GM21526 (cell line): ENCODE results near the gene TMEM17.

ENCODE experiments used
- ATAC-seq: cut with Tn5 transposase; IDR thresholded peaks from one replicate; pipeline ENCODE4 v1.9.1; 2021; ENCODE audit warnings: moderate library complexity; ENCODE audit not compliant: unreplicated experiment, low FRiP score

The TMEM17 gene

DNA sequence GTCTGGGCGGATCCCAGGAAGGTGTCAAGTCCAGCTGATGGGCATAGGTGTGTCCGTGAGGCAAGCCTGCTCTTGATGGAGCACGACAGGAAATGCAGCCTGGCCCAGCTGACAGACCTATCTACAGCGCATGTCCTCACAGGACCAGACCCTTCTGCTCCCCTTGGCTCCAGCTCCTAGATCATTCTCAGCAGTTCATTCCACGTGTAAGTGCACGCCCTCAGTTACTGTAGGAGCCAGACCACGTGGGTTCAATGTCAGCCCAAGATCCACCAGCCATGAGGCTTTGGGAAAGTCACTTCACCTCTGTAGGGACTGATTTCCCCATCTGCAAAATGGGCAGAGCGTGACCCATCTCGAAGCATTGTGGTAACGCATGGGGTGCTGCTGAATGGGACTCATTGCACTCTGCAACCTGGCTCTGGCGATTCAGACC is 47.8 kb downstream of the TMEM17 start:
- no peak for ATAC-seq

DNA sequence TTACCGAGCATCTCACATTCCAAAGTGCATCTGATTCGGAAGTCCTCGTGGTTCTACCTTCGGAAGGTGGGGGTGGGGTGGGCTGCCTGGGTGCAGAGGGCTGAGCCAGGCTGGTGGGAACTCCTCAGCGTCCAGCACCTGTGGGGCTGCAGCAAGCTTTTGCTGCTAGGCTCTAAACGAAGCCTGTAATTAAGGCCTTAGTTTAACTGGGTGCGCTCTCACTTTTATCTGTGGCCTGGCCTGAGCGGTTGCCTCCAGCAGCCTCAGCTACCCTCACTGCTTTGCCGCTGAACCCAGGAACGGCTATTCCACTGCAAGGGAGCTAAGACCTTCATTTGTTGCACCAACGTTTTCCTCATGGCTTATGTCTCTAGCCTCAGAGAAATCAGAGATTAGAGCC is 48.4 kb downstream of the TMEM17 start:
- ATAC-seq: no peak

DNA sequence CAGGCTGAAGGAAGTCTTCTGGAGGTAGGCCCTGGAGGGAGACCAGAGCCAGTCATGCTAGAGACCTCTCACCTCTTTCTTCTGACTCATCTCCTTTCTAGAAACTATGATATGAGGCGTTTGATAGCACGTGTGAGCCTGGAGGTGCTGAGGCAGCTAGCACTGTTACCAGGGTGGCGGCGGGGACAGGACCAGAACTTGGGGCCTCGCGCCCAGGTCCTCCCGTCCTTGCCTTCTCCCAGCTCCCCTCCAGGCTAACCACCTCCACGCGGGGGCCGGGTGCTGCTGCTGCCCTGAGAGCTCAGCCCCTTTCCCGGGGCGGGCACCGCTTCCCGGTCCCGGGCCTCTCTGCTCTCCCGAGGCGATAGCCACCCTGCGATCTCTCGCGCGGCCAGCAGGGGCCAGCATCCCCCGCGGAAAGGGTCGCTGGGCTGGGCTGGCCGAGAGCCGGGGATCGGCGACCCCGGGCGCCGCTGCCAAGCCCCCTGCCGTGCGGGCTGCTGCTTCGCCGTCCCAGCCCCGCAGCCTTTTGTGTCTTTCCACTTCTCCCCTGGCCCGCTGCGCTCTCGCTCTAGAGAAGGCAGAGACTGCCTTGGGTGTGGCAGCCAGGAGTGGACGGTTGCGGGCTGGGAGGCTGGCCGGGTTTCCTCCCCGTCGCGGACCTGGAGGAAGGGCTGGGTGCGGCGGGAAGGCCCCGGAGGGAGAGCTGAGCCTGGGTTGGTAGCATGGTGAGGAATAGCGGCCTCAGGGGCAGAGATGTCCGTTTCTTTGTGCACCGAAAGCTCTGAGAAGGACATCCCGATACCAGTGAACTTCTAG is 49.1 kb downstream of the TMEM17 start:
- peak; percentile 92 for ATAC-seq

DNA sequence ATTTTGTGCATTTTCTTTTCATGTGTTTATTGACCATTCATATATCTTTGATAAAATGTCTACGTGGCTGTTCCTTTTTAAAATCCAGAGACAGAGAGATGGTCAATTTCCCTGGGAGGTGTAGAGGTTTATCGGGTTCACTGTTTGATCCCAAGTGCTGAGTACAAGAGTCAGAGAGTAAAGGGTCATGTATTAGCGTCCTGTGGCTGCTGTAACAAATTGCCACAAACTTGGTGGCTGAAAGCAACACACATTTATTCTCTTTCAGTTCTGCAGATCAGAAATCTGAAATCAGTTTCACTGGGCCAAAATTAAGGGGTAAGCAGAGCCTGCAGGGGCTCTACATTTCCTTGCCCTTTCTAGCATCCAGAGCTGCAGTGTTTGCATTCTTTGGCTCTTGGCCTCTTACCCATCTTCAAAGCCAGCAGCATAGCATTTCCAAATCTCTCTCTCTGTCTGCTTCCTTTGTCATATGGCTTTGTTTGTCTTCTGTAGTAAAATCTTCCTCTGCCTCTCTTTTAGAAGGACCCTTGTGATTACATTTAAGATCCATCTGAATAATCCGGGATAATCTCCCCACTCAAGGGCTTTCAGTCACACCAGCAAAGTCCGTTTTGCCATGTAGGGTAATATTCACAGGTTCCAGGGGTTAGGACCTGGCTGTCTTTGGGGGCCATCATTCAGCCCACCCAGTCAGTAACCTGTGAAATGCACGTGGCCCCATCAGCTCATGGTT is 49.9 kb downstream of the TMEM17 start:
- ATAC-seq: no peak

DNA sequence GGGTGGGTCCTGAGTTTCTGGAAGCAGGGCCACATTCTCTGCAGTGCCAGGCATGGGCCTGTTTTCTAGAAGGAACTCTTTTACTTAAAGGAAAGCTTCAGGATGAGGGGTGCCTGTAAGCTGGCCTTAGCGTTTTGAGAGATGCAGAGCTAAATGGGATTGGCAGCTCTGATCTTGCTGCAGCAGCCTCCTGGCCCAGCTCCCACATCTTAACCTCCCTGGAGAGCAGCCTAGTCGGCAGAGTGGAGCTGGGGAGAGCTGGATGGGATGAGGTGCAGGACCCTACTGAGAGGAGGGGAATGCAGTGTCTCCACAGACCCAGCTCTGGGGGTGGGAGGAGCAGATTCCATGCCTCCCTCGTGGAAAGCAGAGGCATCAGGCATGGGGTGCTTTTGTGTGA is 52.0 kb downstream of the TMEM17 start:
- no peak for ATAC-seq

DNA sequence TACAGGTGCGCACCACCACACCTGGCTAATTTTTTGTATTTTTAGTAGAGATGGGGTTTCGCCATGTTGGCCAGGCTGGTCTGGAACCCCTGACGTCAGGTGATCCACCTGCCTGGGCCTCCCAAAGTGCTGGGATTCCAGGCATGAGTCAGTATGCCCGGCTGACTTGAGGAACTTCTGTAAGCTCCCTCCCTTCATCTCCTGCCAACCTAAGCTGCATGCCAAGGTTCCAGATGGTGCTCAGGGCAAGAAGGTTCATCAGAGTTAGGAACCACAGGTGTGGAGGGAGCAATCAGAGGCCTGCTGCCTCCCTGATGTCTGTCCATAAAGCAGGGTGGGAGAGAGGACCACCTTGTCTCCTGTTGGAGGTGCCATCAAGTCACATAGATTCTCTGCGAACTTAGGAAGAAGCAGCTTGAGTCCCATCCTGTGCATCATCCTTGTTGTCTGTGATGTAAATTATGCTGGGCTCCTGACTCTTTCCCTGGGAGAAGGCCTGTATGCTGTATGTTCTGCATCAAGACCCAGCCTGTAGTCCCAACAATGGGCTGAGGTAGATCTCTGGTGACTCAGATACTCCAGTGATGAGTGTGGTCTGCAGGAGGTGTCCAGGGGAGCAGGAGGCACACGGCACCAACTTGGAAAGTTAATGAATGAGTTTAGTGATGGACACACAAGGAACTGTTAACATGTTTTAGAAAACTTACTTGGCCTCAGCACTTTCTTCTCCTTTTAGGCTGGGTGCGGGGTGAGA is 53.1 kb downstream of the TMEM17 start:
- ATAC-seq: no peak

DNA sequence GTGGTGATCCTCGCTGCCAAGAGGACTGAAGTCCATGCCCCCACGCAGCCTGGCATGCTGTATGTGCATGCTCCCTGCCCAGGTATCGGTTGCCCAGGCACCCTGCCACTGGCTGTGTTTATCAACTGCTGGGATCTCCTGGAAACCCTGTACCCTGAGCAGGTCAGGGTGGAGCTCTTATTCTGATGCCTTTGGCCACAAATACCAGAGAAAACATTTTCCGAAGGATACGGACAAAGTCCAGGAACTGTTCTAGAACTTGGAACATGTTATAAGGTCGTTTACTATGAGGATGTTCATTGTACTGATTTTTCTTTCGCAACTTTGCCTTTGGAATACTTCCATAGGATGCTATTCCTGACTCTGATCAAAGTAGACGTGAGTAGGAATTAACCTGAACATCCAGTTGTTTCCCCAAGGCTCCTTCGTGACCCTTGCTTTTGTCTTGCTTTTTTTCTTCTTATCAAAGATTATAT is 55.2 kb downstream of the TMEM17 start:
- no peak for ATAC-seq
